Thoracic aorta (tissue), 2 donors: ENCODE measurements around the gene KCNS1. TPM values are rescaled to one million over a fixed set of nuclear protein-coding genes. Genes with fewer than 3 reads are reported as not detected.

Source experiments
- ATAC-seq: fragments of 150-250 bp; one replicate; pipeline ENCODE4 v1.8.0; 2017; ENCODE audit warnings: low read depth; ENCODE audit not compliant: insufficient number of reproducible peaks, low FRiP score
- DNase-seq: peaks from one replicate; pipeline ENCODE4 v3.0.0-alpha.2; 2020; ENCODE audit warnings: low spot score
- H3K27ac ChIP-seq, 2 donors: fragments of 200-600 bp; sonication (generic); 1 replicate in 1 of 2; 2 replicates in 1 of 2; pipeline ENCODE4 v1.5.1; 2016; ENCODE audit warnings: mild to moderate bottlenecking in 2 of 2, moderate library complexity in 2 of 2
- H3K27me3 ChIP-seq: fragments of 200-600 bp; sonication (generic); replicated peaks from 2 replicates; pipeline ENCODE4 v1.6.0; 2016; ENCODE audit warnings: mild to moderate bottlenecking; ENCODE audit not compliant: insufficient read depth
- H3K36me3 ChIP-seq: fragments of 200-600 bp; sonication (generic); one replicate; pipeline ENCODE4 v1.5.1; 2016
- H3K4me1 ChIP-seq, 2 donors: fragments of 200-600 bp; sonication (generic); 1 replicate in 1 of 2; 2 replicates in 1 of 2; pipeline versions ENCODE4 v1.5.1 to v1.6.0; 2016; ENCODE audit warnings: low read depth in 2 of 2, mild to moderate bottlenecking in 1 of 2; ENCODE audit not compliant: control insufficient read depth in 1 of 2
- H3K4me3 ChIP-seq: fragments of 200-600 bp; sonication (generic); 2 replicates; pipeline ENCODE4 v1.5.1; 2016; ENCODE audit warnings: mild to moderate bottlenecking
- H3K9me3 ChIP-seq: fragments of 200-600 bp; sonication (generic); 2 replicates; pipeline ENCODE4 v1.5.1; 2016
- CTCF ChIP-seq: fragments of 200-600 bp; sonication (generic); IDR thresholded peaks from one replicate; pipeline ENCODE4 v1.5.1; 2019; ENCODE audit warnings: antibody characterized with exemption
- total RNA-seq, 2 donors: library from RNA; depleted of rRNA; stranded (reverse); fragments of >200 nt; gene quantifications; one replicate each; pipeline versions ENCODE4 v1.1.0 to v1.2.3, GENCODE V29; 2016

The KCNS1 gene
- total RNA-seq, 2 donors from 2014 or later, result not detected

GRCh38 chr20:45113865-45114264 is 12.9 kb upstream of the KCNS1 start:
- Histone ChIP-seq H3K36me3 (no peaks in the 10 kb centered on the region), H3K4me3 (no peak overlapping the region), H3K27me3 (no peaks in the 10 kb centered on the region), H3K9me3 (no peaks in the 10 kb centered on the region), H3K27ac (no peak overlapping the region), H3K4me1 (no peaks in the 10 kb centered on the region)
- DNase-seq (no peak), ATAC-seq (no peak)
- no peak for TF ChIP-seq CTCF

GRCh38 chr20:45112754-45113153 is 11.8 kb upstream of the KCNS1 start:
- no peaks in the 10 kb centered on the region for H3K27me3 ChIP-seq
- H3K4me3 ChIP-seq, result no peak overlapping the region
- TF ChIP-seq CTCF, result no peak
- no peaks in the 10 kb centered on the region for H3K9me3 ChIP-seq
- DNase-seq, result no peak
- H3K36me3 ChIP-seq, result no peaks in the 10 kb centered on the region
- no peak overlapping the region for H3K27ac ChIP-seq
- ATAC-seq, result no peak
- H3K4me1 ChIP-seq, result no peaks in the 10 kb centered on the region

- no peak for ATAC-seq
- no peaks in the 10 kb centered on the region for H3K9me3 ChIP-seq
- H3K27me3 ChIP-seq, result no peaks in the 10 kb centered on the region
Measured at GRCh38 chr20:45111799-45112471, 11.0 kb upstream of the KCNS1 start.

GRCh38 chr20:45111285-45111684 is 10.4 kb upstream of the KCNS1 start:
- DNase-seq (no peak), ATAC-seq (no peak)
- no peak overlapping the region for H3K4me3 ChIP-seq
- H3K9me3 ChIP-seq, result no peaks in the 10 kb centered on the region
- H3K27me3 ChIP-seq, result no peaks in the 10 kb centered on the region
- H3K27ac ChIP-seq, result no peak overlapping the region
- no peak for TF ChIP-seq CTCF
- no peaks in the 10 kb centered on the region for H3K36me3 ChIP-seq
- H3K4me1 ChIP-seq, result no peaks in the 10 kb centered on the region

More at GRCh38 chr20:45111799-45112471, 11.0 kb upstream of the KCNS1 start:
- no peak overlapping the region for H3K4me3 ChIP-seq
- DNase-seq, result no peak
- H3K27ac ChIP-seq, result no peak overlapping the region
- peak; percentile 32 for TF ChIP-seq CTCF
- no peaks in the 10 kb centered on the region for H3K4me1 ChIP-seq
- no peaks in the 10 kb centered on the region for H3K36me3 ChIP-seq

- Histone ChIP-seq H3K36me3 (no peaks in the 10 kb centered on the region), H3K27me3 (no peaks in the 10 kb centered on the region), H3K4me1 (no peaks in the 10 kb centered on the region), H3K4me3 (no peak overlapping the region), H3K27ac (no peak overlapping the region), H3K9me3 (no peaks in the 10 kb centered on the region)
- no peak for TF ChIP-seq CTCF
- ATAC-seq, result no peak
- DNase-seq, result no peak
Measured at GRCh38 chr20:45110301-45110700, 9.4 kb upstream of the KCNS1 start.
